PC-9 (cell line): ENCODE measurements around the gene DENND1A.

ENCODE experiments used
- EZH2 ChIP-seq: fragments of 200-600 bp; sonication (generic); IDR thresholded peaks from 2 replicates; pipeline ENCODE4 v1.8.0; 2017; ENCODE audit warnings: antibody characterized with exemption, low read depth
- TF ChIP-seq, protein P1 (sequence below): fragments of 200-600 bp; sonication (generic); conservative IDR thresholded peaks from 2 replicates; pipeline ENCODE4 v1.6.1; 2017; ENCODE audit warnings: mixed run types, antibody characterized with exemption, mild to moderate bottlenecking, moderate library complexity

DNA sequence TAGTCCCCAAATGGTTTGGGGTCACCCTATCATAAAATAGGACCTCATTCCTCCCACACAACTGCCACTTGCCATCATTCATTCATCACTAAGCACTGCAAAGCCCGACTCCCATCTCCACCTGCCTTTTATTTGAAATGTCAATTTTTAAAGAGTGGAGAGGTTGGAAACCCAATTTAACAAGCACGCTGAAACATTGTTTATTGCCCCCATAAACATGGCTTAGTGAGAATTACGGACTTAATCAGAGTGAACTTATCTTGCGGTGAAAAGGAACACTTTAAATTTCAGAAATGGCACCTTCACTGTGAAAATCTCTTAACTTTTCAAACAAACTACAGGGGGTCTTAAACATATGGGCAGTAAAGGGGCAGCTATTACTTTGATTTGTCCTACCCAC lies 332.9 kb downstream of the DENND1A start:
- TF ChIP-seq EZH2 = no peak
- TF ChIP-seq, protein P1, sequence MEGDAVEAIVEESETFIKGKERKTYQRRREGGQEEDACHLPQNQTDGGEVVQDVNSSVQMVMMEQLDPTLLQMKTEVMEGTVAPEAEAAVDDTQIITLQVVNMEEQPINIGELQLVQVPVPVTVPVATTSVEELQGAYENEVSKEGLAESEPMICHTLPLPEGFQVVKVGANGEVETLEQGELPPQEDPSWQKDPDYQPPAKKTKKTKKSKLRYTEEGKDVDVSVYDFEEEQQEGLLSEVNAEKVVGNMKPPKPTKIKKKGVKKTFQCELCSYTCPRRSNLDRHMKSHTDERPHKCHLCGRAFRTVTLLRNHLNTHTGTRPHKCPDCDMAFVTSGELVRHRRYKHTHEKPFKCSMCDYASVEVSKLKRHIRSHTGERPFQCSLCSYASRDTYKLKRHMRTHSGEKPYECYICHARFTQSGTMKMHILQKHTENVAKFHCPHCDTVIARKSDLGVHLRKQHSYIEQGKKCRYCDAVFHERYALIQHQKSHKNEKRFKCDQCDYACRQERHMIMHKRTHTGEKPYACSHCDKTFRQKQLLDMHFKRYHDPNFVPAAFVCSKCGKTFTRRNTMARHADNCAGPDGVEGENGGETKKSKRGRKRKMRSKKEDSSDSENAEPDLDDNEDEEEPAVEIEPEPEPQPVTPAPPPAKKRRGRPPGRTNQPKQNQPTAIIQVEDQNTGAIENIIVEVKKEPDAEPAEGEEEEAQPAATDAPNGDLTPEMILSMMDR = no peak
